GM19043 (cell line): Measurements from ENCODE around the gene AOC3.
"Not testable (repeated sequence)": the region's sequence is repeated elsewhere in the genome, so short reads cannot be mapped to it uniquely, and the experiment has no call there.

Source experiments
- ATAC-seq: cut with Tn5 transposase; IDR thresholded peaks from one replicate; pipeline ENCODE4 v1.9.1; 2021; ENCODE audit warnings: low read depth; ENCODE audit not compliant: unreplicated experiment

AOC3 gene

GRCh38 chr17:42866631-42867575, 15.9 kb downstream of the AOC3 start:
- ATAC-seq: no peak

GRCh38 chr17:42867694-42868261, 16.8 kb downstream of the AOC3 start:
- ATAC-seq: not testable (repeated sequence)

- ATAC-seq: no peak
Measured at GRCh38 chr17:42868338-42868737, 17.3 kb downstream of the AOC3 start.

- no peak for ATAC-seq
Measured at GRCh38 chr17:42871647-42872046, 20.6 kb downstream of the AOC3 start.

- no peak for ATAC-seq
Measured at GRCh38 chr17:42872251-42872965, 21.4 kb downstream of the AOC3 start.

- ATAC-seq: no peak
Measured at GRCh38 chr17:42873315-42873714, 22.3 kb downstream of the AOC3 start.

GRCh38 chr17:42873932-42874695, 23.1 kb downstream of the AOC3 start:
- ATAC-seq: not testable (repeated sequence)

GRCh38 chr17:42877037-42877436, 26.0 kb downstream of the AOC3 start:
- ATAC-seq: no peak

GRCh38 chr17:42878123-42878880, 27.3 kb downstream of the AOC3 start:
- no peak for ATAC-seq

- ATAC-seq: no peak
Measured at GRCh38 chr17:42878924-42879595, 28.1 kb downstream of the AOC3 start.

- no peak for ATAC-seq
Measured at GRCh38 chr17:42879596-42879985, 28.6 kb downstream of the AOC3 start.

GRCh38 chr17:42880776-42881310, 29.8 kb downstream of the AOC3 start:
- ATAC-seq: no peak

- ATAC-seq: not testable (repeated sequence)
Measured at GRCh38 chr17:42881706-42882105, 30.7 kb downstream of the AOC3 start.

- no peak for ATAC-seq
Measured at GRCh38 chr17:42882166-42882565, 31.2 kb downstream of the AOC3 start.

GRCh38 chr17:42883802-42884558, 33.0 kb downstream of the AOC3 start:
- no peak for ATAC-seq

- not testable (repeated sequence) for ATAC-seq
Measured at GRCh38 chr17:42885806-42886205, 34.8 kb downstream of the AOC3 start.

- ATAC-seq: no peak
Measured at GRCh38 chr17:42886283-42887176, 35.5 kb downstream of the AOC3 start.
